ENCODE measurements around the gene ITGB8.

DNA sequence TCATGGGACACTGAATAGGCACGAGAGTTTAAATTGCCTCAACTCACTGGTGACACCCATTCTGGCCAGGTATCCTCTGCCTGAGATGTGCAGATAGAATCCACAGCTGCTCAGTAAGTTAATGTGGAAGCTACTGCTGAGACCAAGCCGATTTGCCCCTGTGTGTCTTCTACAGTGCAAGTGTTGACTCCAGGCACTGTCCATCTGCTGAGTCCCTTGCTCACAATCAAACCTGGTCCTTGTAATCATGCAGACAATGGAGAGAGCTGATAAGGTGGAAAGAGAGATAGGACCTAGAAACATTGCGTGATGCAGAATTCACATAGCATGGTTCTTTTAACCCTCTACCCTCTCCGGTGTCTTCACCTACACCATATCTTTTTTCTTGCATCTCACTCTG is 101.4 kb downstream of the ITGB8 start:
- TF ChIP-seq POLR2A (IDR thresholded peaks at IDR 0.05; ENCODE audit: low read length) (no peak), GATA1 (IDR thresholded peaks at IDR 0.05; ENCODE audit: low read depth, low read length) (no peak)
